GM03348 (cell line): Measurements from ENCODE around the gene TRAPPC6A.
"Not testable (repeated sequence)": the region's sequence is repeated elsewhere in the genome, so short reads cannot be mapped to it uniquely, and the experiment has no call there.

Source experiments
- DNase-seq: peaks from one replicate; pipeline ENCODE4 v3.0.0; 2012; ENCODE audit warnings: low spot score

The TRAPPC6A gene

DNA sequence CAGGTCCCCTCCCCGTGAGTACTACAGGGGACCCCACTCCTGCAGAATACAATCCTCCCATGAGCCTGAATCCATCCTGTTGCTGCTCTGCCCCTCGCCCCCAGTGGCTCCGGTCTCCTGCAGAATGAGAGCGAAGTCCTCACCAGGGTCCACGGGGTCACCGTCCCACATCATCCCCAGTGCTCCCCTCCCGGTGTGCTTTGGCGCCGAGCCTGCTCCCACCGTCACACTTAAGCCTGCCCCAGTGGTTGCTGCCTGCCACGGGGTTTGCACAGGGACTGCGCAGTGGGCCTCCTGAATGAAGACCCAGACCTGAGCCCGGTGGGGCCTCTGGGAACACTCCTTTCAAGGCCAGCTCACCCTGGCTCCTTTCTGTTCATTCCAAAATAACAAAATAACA lies 47.8 kb downstream of the TRAPPC6A start:
- no peak for DNase-seq

DNA sequence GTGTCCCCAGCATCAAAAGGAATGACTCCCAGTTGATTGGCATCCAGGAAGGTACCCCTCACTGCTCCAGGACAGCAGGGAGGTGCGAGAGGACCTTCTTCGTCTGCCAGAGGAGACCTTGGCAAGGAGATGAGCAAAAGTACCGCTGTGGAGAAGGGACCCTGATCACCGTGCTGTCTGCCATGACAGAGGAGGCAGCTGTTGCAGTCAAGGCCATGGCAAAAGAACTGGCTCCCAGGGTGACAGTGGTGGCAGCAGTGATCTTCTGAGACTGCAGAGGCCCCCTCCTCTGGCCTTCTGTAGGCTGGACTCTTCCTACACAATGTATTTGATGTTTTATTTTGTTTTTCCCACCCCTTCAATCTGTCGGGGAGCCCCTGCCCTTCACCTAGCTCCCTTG lies 49.2 kb downstream of the TRAPPC6A start:
- no peak for DNase-seq

DNA sequence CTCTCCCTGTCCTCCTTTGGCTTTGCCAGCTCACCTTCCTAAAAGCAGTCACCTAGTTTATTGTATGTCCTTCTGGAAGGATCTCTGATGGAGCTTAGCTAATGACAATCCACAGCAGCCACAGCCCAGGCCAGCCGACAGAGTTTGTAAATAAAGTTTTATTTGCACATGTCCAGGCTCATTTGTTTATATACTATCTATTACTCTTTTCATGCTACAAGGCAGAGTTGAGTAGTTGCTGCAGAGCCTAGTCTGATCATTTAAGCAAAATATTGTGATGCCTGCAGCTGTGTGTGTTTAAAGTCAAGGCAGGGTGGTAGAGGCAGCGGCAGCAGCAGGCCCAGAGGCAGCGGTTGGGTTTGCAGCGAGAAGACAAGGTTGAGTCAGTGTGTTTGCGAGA lies 49.9 kb downstream of the TRAPPC6A start:
- DNase-seq: no peak

DNA sequence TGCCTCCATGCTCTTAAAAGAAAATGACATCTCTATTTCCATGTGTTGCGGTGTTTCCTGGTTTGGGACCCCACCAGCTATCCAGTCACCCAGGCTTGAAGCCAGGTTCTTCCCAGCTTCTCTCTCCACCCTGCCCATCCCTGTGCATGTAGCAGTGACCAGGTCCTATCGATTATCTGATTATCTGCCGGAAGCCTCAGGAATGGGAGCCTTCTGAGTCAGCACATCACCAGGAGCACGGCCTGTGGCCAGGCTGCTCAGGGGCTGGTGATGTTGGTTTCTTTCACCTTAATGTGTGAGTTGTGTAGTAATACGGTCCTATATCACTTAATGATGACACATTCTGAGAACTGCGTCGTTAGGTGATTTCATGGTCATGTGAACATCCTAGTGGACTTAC lies 51.4 kb downstream of the TRAPPC6A start:
- no peak for DNase-seq

DNA sequence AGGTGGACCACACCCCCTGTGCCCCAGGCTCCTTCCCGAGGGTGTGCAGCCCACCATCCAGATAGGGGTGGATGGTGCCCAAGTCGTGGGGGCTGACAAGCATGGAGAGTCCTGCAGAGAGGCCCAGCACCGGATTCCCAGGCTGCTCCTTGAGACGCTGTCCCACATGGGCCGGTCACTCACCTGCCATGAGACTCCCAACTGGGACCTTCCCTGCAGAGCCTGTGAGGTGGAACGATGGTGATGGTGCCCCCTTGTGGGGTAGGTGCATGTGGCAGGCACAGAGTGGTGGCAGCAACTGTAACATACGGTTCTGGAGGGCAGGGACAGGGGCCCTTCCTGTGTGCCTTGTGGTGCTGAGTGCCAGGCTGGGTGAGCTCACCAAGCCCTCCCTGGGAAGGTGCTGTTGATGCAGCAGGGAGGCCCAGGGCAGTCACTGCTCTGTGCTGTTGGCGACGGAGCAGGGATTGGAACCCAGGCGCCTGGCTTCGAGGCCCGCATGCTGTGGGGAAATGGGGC lies 52.0 kb downstream of the TRAPPC6A start:
- DNase-seq: peak; percentile 82

DNA sequence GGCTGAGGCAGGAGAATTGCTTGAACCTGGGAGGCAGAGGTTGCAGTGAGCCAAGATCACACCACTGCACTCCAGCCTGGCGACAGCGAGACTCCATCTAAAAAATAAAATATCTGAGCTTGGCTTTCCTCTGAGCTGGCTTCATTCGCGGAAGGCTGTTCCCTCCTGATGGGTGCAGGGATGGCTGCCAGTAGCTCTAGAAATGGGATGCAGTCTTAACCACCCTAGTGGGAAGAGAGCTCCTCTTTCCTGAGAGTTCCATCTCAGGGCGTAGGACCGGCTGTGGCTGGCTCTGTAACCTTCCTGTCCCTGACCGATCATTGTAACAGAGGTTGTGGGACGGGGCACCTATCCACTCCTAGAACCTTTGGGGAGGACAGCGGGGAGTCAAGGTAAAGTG lies 52.7 kb downstream of the TRAPPC6A start:
- DNase-seq: no peak

DNA sequence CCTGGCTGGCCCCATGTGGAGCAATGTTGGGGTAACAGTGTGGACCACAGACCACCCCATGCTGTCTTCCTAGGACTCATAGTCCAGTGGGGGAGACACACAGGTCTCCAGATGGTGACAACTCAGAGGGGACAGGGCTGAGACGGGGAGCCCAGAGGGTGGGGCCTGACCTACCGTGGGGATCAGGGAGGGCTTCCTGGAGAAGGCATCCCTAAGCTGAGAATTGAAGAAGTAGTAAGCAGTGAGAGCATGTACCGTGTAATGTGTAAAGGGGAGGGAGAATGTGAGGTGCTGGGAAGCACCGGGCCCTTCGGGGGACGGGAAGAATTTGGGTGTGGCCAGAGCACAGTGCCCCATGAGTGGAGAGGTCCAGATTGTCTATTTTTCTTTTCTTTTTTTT lies 54.0 kb downstream of the TRAPPC6A start:
- no peak for DNase-seq

DNA sequence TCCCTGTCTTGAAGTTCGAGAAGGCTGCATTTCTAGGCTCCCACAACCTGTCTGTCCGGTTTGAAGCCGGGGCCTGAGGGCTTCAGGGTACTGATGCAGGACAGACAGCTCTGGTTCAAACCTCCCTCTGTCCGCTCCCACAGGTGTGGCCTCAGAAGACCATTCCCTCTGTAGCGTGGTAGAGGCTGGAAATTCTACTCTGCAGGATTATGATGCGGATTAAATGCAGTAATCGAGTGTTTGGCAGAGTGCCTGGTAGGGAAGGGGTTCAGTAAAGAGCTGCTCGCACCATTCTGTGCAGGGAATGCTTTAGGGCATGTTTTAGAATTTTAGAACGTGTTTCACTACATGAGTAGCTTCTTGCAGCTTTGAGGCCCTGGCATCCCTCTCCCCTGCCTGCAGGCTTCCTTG lies 54.6 kb downstream of the TRAPPC6A start:
- no peak for DNase-seq

DNA sequence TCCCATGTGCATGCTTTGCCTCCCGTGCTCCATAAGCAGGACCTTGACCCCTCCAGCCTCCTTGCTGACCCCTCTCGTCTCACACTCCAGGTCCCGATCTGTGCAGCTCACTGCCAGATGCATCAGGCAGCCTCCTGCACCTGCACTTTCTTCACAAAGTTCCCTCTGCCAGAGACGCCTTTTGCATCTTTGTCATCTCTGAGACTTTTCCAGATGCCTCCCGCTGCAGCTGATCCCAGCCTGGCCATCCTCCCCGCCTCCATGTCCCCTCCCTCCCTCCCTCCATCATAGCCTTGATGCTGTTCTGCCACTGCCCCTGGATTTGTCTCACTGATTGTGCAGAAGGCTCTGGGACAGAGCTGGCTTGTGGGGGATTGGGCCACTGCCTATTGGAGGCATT lies 55.2 kb downstream of the TRAPPC6A start:
- DNase-seq: no peak

DNA sequence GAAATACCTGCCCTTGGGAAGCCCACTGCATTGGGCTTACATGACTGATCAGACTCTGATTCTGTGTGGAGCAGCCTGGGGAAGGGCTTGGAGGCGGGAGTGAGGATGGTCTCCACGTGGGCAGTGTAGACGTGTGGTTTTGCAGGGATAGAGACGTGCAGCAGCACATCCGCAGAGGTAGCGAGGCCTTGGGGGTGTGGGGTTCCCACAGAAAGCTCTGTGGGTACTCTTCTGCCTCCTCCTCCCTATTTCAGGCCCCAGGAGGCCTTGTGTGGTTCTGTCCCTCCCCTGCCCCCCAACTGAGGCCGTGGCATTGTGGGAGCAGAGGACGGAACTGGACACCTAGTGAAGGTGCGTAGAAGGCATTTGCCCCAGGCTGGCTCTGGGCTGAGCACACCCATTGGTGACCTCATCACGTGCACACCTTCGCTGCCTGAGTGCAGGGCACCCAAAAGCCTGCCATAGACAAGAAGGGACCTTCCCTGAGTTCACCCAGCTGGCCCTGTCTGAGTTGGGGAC lies 56.2 kb downstream of the TRAPPC6A start:
- DNase-seq: no peak

DNA sequence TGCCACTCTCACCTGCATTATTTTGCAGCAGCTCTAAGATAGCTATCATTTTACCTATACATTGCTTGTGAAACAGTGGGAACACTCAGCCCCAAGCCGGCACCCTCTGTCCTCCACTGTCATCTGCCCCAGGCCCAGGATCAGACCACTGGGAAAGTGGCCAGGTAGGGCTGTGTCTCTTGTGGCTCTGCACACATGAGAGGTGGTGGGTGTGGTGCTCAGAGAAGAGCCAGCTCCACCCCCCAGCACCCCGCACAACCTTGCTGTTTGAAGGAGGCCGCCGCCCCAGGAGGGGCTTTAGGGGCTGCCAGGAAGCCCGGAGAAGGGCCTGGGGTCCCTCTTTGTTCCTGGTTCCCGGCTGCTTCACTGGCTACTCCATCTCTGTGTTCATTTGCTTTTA lies 58.5 kb downstream of the TRAPPC6A start:
- no peak for DNase-seq

DNA sequence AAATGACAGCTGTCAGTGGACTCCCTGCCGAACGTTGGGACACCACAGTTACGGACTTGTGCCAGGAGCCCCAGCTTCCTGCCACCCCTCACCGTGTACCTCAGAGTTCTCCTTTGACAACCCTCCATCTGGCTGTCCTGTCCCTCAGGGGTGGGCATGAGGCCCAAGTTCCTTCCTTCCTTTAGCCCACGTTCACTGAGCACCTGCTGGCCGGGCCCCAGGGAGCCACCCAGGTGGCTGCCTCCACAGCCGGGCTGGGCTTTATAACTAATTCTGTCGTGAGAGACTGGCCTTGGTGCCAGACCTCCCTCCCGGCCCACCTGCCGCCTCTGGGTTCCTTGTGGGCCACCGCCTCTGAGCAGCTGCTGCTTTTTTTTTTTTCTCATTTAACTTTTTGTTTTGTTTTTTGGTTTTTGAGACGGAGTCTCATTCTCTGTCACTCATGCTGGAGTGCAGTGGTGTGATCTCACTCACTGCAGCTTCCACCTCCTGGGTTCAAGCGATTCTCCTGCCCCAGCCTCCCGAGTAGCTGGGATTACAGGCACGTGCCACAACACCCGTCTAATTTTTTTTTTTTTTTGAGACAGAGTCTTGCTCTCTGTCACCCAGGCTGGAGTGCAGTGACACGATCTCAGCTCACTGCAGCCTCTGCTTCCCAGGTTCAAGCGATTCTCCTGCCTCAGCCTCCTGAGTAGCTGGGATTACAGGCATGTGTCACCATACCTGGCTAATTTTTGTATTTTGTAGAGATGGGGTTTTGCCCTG lies 59.3 kb downstream of the TRAPPC6A start:
- DNase-seq: not testable (repeated sequence)

DNA sequence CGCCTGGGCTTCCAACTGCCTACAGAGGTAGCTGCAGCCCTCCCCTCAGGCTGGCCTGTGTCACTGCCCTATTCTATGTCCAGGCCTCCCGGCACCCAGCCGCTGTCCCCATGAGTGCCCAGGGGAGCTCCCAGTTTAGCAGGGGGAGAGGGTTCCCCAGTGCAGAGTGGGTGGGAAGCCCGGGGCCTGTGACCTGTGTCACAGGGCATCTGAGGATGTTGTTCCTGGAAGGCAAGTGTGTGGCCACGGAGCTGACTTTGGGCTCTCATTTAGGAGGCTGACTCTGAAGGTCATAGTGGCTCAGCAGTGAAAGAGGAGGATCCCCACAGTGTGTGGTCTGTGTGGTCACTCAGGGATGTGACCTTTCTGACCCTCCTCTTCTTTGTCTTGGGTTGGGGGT lies 59.9 kb downstream of the TRAPPC6A start:
- no peak for DNase-seq

DNA sequence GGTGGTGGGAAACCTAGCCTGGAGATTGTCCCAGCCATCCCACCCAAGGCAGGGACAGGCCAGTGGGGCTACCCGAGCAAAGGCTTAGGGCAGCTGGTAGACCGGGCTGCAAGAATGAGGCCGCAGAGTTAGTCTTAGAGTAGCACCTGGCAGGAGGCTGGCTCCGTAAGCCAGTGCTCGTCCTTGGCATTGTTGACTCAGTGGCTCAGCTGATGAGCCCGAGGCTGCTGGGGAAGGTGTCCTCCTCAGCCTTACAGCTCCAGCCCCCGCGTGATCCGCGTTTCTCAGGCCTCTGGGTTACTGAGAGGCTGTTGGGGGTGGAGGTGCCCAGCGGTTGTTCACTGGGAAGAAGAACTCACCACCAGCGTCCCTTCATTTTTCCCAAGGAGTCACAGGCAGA lies 60.4 kb downstream of the TRAPPC6A start:
- DNase-seq: no peak

DNA sequence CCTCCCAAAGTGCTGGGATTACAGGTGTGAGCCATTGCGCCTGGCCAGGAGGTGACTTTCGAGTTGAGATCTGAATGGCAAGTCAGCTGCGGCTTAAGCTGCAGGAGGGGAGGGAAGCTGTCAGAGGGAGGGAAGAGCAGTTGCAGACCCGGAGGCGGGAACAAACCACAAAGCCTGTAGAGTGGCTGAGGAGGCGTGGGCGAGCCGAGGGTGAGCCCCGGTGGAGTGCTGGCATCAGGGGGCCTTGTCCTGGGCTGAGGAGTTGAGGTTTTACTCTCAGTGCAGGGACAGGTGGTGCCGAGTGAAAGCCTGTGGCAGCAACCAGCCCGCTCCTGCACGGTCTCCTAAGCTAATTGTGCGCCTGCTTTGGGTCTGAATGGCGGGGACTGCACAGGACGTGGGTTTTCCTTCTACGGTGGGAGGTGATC lies 60.9 kb downstream of the TRAPPC6A start:
- DNase-seq: no peak

DNA sequence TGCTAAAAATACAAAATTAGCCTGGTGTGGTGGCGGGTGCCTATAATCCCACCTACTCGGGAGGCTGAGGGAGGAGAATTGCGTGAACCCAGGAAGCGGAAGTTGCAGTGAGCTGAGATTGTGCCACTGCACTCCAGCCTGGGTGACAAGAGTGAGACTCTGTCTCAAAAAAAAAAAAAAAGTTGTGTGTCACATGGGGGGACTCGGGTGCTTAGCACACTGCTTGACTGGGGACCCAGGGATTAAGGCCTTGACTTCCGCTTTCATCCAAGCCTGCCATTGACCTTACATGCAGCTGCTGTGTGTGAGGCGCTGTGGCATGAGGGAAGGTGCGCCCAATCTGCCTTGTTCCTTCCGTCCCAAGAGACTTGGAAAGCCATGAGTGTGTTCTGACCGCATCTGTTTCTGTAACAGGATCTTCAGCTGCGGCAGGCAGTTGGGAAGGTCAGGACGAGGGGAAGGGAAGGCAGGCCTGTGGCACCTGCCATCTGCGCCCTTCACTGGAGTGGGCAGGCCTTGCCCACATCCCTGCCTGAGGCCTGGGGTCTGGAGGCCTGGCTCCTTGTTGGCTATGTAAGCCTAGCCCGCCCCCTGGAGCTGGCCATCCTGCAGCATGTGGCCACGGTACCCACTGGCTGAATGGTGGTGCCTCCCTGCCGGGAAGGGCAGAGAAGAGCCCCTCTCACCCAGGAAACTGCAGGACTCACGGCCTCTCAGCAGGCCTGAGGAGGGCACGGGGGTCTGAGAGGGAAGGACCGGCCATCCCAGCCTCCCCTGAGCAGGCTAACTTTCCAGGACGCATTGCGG lies 62.0 kb downstream of the TRAPPC6A start:
- DNase-seq: no peak

DNA sequence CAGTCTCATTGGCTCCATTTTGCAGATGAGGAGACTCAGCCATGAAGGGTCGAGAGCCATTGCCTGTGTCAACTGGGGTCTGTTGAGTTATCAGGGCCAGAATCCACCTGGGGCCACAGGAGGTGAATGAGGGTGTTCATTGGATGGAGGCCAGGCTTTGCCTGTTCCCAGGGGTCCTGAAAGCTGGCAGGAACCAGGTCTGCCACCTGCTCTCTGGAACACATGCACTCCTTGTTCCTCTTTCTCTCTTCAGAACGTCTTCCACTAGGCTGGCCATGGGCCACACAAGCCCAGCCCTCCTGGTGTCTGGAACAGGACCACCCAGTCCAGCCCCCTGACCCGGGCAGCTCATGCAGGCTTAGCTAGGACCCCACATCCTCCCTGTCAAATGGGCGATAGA lies 63.9 kb downstream of the TRAPPC6A start:
- DNase-seq: no peak

DNA sequence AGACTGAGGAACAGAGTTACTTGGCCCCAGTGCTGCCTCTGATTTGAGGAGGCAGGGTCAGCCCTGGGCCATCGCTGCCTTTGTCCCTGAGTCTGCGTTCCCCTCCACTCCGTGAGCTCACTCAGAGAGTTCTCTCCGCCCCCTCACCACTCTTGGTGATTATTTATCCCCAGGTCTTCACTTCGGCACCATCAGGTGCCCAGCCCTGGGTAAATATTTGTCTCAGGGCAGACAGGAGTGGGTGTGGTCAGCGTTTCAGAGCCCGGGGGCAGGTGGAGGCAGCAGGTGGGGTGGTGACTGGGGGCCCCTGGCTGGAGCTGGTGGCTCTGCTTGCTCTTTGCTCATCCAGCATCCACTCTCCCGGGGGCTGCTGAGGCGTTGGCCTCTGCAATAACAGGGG lies 64.4 kb downstream of the TRAPPC6A start:
- no peak for DNase-seq
